GM10266 (cell line): ENCODE results near the gene CAMTA1.

Experiments used
- DNase-seq: peaks from one replicate; pipeline ENCODE4 v3.0.0; 2012; ENCODE audit errors: extremely low spot score
- CTCF ChIP-seq: IDR thresholded peaks from 2 replicates; pipeline ENCODE4 v1.5.1; 2012; ENCODE audit warnings: mild to moderate bottlenecking, low read depth; ENCODE audit not compliant: control insufficient read depth, insufficient read depth; ENCODE audit errors: missing control alignments

The CAMTA1 gene

GRCh38 chr1:6790146-6790545 lies 4.9 kb downstream of the CAMTA1 start:
- no peak for TF ChIP-seq CTCF
- DNase-seq: no peak

- no peak for DNase-seq
- TF ChIP-seq CTCF: peak; percentile 17
Measured at GRCh38 chr1:6794164-6794563, 8.9 kb downstream of the CAMTA1 start.

- TF ChIP-seq CTCF: no peak
- no peak for DNase-seq
Measured at GRCh38 chr1:6795203-6795602, 9.9 kb downstream of the CAMTA1 start.

GRCh38 chr1:6795661-6796060 lies 10.4 kb downstream of the CAMTA1 start:
- no peak for DNase-seq
- TF ChIP-seq CTCF: no peak

GRCh38 chr1:6796095-6796494 lies 10.8 kb downstream of the CAMTA1 start:
- DNase-seq: no peak

GRCh38 chr1:6799499-6799898 lies 14.2 kb downstream of the CAMTA1 start:
- DNase-seq: no peak
- no peak for TF ChIP-seq CTCF

More at GRCh38 chr1:6796095-6796494, 10.8 kb downstream of the CAMTA1 start:
- TF ChIP-seq CTCF: no peak

- TF ChIP-seq CTCF: no peak
Measured at GRCh38 chr1:6800745-6801144, 15.5 kb downstream of the CAMTA1 start.

More at GRCh38 chr1:6800745-6801144, 15.5 kb downstream of the CAMTA1 start:
- DNase-seq: no peak
